Panc1 (cell line): ENCODE results near the gene C12orf57.

ENCODE experiments used
- POLR2AphosphoS5 ChIP-seq: IDR thresholded peaks from 2 replicates; pipeline ENCODE4 v1.6.1; 2012; ENCODE audit warnings: mild to moderate bottlenecking, low read depth, low read length, moderate library complexity
- SIN3A ChIP-seq: IDR thresholded peaks from 2 replicates; pipeline ENCODE4 v1.6.1; 2012; ENCODE audit warnings: low read depth, mild to moderate bottlenecking, low read length, moderate library complexity, borderline replicate concordance; ENCODE audit not compliant: insufficient read depth
- TCF7L2 ChIP-seq: IDR thresholded peaks from 2 replicates; pipeline ENCODE4 v1.6.1; 2011; ENCODE audit warnings: mild to moderate bottlenecking, low read depth, low read length, inconsistent platforms
- TF ChIP-seq, protein P1 (sequence below): fragments of 450-650 bp; IDR thresholded peaks from 2 replicates; pipeline ENCODE4 v1.5.1; 2017; ENCODE audit warnings: mild to moderate bottlenecking

DNA sequence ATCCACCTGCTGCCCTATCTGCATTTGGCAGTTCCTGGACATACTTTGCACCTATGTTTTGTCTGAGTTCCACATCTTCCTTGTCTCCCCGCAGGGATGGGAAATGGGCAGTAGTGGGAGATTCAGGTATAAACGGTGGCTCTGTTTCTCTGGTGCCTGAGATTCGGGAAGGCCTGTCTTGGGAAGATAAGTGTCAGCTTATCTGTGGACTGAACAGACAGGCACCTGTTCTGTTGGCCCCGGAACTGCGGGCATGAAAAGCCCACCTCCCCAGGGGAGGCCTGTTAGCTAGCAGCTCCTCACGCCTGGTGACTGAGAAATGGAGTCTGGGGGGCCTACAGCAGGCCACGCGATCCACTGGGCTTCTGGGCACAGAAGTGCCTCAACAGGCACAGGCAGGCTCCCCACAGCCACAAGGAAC lies 20.8 kb downstream of the C12orf57 start:
- TF ChIP-seq, protein P1, sequence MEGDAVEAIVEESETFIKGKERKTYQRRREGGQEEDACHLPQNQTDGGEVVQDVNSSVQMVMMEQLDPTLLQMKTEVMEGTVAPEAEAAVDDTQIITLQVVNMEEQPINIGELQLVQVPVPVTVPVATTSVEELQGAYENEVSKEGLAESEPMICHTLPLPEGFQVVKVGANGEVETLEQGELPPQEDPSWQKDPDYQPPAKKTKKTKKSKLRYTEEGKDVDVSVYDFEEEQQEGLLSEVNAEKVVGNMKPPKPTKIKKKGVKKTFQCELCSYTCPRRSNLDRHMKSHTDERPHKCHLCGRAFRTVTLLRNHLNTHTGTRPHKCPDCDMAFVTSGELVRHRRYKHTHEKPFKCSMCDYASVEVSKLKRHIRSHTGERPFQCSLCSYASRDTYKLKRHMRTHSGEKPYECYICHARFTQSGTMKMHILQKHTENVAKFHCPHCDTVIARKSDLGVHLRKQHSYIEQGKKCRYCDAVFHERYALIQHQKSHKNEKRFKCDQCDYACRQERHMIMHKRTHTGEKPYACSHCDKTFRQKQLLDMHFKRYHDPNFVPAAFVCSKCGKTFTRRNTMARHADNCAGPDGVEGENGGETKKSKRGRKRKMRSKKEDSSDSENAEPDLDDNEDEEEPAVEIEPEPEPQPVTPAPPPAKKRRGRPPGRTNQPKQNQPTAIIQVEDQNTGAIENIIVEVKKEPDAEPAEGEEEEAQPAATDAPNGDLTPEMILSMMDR, result no peak
- TF ChIP-seq TCF7L2 (no peak), POLR2AphosphoS5 (no peak), SIN3A (no peak)
